Keratinocyte (primary cell): ENCODE results near the gene RORB. TPM values are rescaled to one million over a fixed set of nuclear protein-coding genes. Genes with fewer than 3 reads are reported as not detected.

Source experiments
- DNase-seq: peaks from one replicate; pipeline ENCODE4 v3.0.0-alpha.2; 2011; ENCODE audit warnings: low read depth, missing footprints, low spot score
- FAIRE-seq: peaks from 2 replicates; lab custom pipeline; 2011; peaks lifted over from hg19 to GRCh38; lab: Jason Lieb, UNC
- H2AFZ ChIP-seq: 2 replicates; pipeline ENCODE4 v1.6.0; 2012; ENCODE audit warnings: low read length, control low read depth, inconsistent platforms; ENCODE audit not compliant: control insufficient read depth
- H3K27ac ChIP-seq: 2 replicates; pipeline ENCODE4 v1.5.1; 2011; ENCODE audit warnings: low read length; ENCODE audit not compliant: control insufficient read depth, insufficient read depth
- H3K27me3 ChIP-seq: 3 replicates; pipeline ENCODE4 v1.6.0; 2011; ENCODE audit warnings: low read length; ENCODE audit not compliant: control insufficient read depth, insufficient read depth; ENCODE audit errors: extremely low read depth
- H3K36me3 ChIP-seq, 2 experiments: 2 replicates in 1 of 2; 3 replicates in 1 of 2; pipeline ENCODE4 v1.5.1; 2011; ENCODE audit warnings: low read length in 2 of 2, mild to moderate bottlenecking in 1 of 2; ENCODE audit not compliant: control insufficient read depth in 2 of 2, insufficient read depth in 2 of 2; ENCODE audit errors: extremely low read depth in 1 of 2
- H3K4me1 ChIP-seq: 3 replicates; pipeline ENCODE4 v1.5.1; 2011; ENCODE audit warnings: low read length; ENCODE audit not compliant: control insufficient read depth, insufficient read depth; ENCODE audit errors: extremely low read depth
- H3K4me2 ChIP-seq: 3 replicates; pipeline ENCODE4 v1.6.0; 2011; ENCODE audit warnings: low read depth, low read length; ENCODE audit not compliant: control insufficient read depth, insufficient read depth; ENCODE audit errors: extremely low read depth
- H3K4me3 ChIP-seq, 3 experiments: fragments of 200-600 bp in 1 of 3; sonication (generic) in 1 of 3; 2 replicates in 2 of 3; 3 replicates in 1 of 3; pipeline ENCODE4 v1.5.1; 2011 to 2016; ENCODE audit warnings: low read length in 3 of 3, mild to moderate bottlenecking in 3 of 3, control low read depth in 2 of 3, inconsistent platforms in 1 of 3, low read depth in 1 of 3, mixed read lengths in 1 of 3, mixed run types in 1 of 3, moderate library complexity in 1 of 3; ENCODE audit not compliant: control insufficient read depth in 2 of 3, insufficient read depth in 2 of 3; ENCODE audit errors: extremely low read depth in 1 of 3
- H3K79me2 ChIP-seq: 2 replicates; pipeline ENCODE4 v1.6.0; 2012; ENCODE audit warnings: low read length; ENCODE audit not compliant: control insufficient read depth, insufficient read depth
- H3K9ac ChIP-seq: 3 replicates; pipeline ENCODE4 v1.6.0; 2011; ENCODE audit warnings: low read length; ENCODE audit not compliant: control insufficient read depth, insufficient read depth; ENCODE audit errors: extremely low read depth
- H3K9me1 ChIP-seq: 3 replicates; pipeline ENCODE4 v1.6.0; 2011; ENCODE audit warnings: low read length; ENCODE audit not compliant: control insufficient read depth, insufficient read depth; ENCODE audit errors: extremely low read depth
- H3K9me3 ChIP-seq: 2 replicates; pipeline ENCODE4 v1.5.1; 2012; ENCODE audit warnings: low read depth, low read length; ENCODE audit not compliant: control insufficient read depth
- H4K20me1 ChIP-seq: 3 replicates; pipeline ENCODE4 v1.6.0; 2011; ENCODE audit warnings: low read length; ENCODE audit not compliant: control insufficient read depth, insufficient read depth; ENCODE audit errors: extremely low read depth
- EZH2 ChIP-seq: IDR thresholded peaks from one replicate; pipeline ENCODE4 v1.6.1; 2012; ENCODE audit warnings: inconsistent platforms, mild to moderate bottlenecking, low read length, moderate library complexity
- dilution Hi-C: fragments of 300-500 bp; cut with MboI; formaldehyde crosslinking; loops from one replicate; pipeline ENCODE4 v1.7.0; 2020; ENCODE audit warnings: low sequenced_read_pairs; ENCODE audit not compliant: extremely low pct_ligation_motif_present
- polyA plus RNA-seq, 5 experiments: library from polyadenylated mRNA; depleted of rRNA in 3 of 5; stranded (reverse) in 3 of 5; stranded (forward) in 1 of 5; unstranded in 1 of 5; fragments of >200 nt; gene quantifications; 1 replicate in 1 of 5; 2 replicates in 3 of 5; 3 replicates in 1 of 5; pipeline versions ENCODE4 v1.2.1 to v1.2.3, GENCODE V29; 2011 to 2012; ENCODE audit warnings: missing spikeins in 2 of 5, low read depth in 1 of 5, low replicate concordance in 1 of 5
- TF ChIP-seq, protein P1 (sequence below), 3 experiments: IDR thresholded peaks in 1 of 3; conservative IDR thresholded peaks in 1 of 3; optimal IDR thresholded peaks in 1 of 3; 2 replicates in 2 of 3; 3 replicates in 1 of 3; pipeline versions ENCODE3 to v1.5.1; 2011; ENCODE audit warnings: low read length in 3 of 3, mild to moderate bottlenecking in 3 of 3, moderate library complexity in 2 of 3, control low read depth in 1 of 3, inconsistent platforms in 1 of 3; ENCODE audit not compliant: insufficient read depth in 2 of 3; ENCODE audit errors: extremely low read depth in 1 of 3

RORB gene
- polyA plus RNA-seq, 1 donor (not counting 4 experiments of a cell fraction or from before 2014, with no cell fraction given), result not detected

DNA sequence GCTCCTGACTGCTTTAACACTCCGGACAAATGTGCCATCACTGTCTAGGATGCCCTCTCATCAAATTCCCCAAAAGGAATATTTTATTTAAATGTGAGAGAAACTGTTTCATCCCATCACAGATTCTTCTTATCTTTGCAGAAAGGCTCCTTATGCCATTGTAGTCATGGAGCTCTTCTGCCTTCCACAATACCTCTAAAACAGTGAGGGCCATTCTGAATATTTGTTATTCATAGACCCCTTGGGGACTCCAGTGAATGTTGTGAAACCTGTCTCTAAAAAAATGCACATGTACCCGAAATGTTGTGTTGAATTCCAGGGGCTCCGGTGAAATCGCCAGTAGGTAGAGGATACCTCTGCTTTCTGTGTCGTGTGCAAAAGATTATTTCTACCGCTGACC is 176.9 kb downstream of the RORB start:
- Histone ChIP-seq H3K27ac (no peak overlapping the region), H2AFZ (no peak overlapping the region), H3K4me2 (no peak overlapping the region), H3K27me3 (no peaks in the 10 kb centered on the region), H3K79me2 (no peaks in the 10 kb centered on the region), H3K4me1 (no peaks in the 10 kb centered on the region), H3K9me3 (no peaks in the 10 kb centered on the region), H3K9ac (no peak overlapping the region), H3K4me3 (no peak overlapping the region), H3K9me1 (no peaks in the 10 kb centered on the region), H3K36me3 (no peaks in the 10 kb centered on the region), H4K20me1 (no peaks in the 10 kb centered on the region)
- DNase-seq (no peak), FAIRE-seq (no peak)
- TF ChIP-seq EZH2, result no peak
- TF ChIP-seq, protein P1, sequence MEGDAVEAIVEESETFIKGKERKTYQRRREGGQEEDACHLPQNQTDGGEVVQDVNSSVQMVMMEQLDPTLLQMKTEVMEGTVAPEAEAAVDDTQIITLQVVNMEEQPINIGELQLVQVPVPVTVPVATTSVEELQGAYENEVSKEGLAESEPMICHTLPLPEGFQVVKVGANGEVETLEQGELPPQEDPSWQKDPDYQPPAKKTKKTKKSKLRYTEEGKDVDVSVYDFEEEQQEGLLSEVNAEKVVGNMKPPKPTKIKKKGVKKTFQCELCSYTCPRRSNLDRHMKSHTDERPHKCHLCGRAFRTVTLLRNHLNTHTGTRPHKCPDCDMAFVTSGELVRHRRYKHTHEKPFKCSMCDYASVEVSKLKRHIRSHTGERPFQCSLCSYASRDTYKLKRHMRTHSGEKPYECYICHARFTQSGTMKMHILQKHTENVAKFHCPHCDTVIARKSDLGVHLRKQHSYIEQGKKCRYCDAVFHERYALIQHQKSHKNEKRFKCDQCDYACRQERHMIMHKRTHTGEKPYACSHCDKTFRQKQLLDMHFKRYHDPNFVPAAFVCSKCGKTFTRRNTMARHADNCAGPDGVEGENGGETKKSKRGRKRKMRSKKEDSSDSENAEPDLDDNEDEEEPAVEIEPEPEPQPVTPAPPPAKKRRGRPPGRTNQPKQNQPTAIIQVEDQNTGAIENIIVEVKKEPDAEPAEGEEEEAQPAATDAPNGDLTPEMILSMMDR (optimal IDR thresholded peaks at IDR 0.05 in 1 of 3, IDR thresholded peaks at IDR 0.05 in 1 of 3, conservative IDR thresholded peaks at IDR 0.05 in 1 of 3; ENCODE audit: extremely low read depth in 1 of 3, insufficient read depth in 2 of 3, low read length in 3 of 3), result no peak
- dilution Hi-C loops, result no loop called here

DNA sequence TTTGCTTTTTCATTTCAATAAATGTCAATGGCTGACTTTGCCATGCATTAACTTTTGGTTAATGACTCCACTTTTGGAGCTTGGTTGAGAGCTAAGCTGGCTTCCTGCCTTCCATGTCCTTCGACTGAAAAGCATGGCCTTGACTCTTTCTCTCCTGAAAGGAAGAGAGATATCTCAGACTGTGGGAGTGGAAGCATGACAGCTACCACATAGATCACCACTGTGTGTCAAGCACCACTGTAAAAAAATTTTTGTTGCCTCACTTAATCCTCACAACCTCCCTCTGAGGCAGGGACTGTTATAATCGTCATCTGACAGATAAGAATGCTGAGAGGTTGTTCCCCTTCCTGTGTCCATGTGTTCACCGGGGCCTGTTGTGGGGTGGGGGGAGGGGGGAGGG is 184.8 kb downstream of the RORB start:
- H2AFZ ChIP-seq, result no peak overlapping the region
- DNase-seq (no peak), FAIRE-seq (no peak)
- no peak overlapping the region for H3K4me2 ChIP-seq
- dilution Hi-C loops, result no loop called here
- H3K4me1 ChIP-seq, result no peaks in the 10 kb centered on the region
- H4K20me1 ChIP-seq, result no peaks in the 10 kb centered on the region
- no peaks in the 10 kb centered on the region for H3K79me2 ChIP-seq
- TF ChIP-seq, protein P1 (optimal IDR thresholded peaks at IDR 0.05 in 1 of 3, IDR thresholded peaks at IDR 0.05 in 1 of 3, conservative IDR thresholded peaks at IDR 0.05 in 1 of 3; ENCODE audit: extremely low read depth in 1 of 3, insufficient read depth in 2 of 3, low read length in 3 of 3), result no peak
- no peak for TF ChIP-seq EZH2
- H3K4me3 ChIP-seq, result no peak overlapping the region
- no peak overlapping the region for H3K9ac ChIP-seq
- no peaks in the 10 kb centered on the region for H3K27me3 ChIP-seq
- H3K9me3 ChIP-seq, result no peaks in the 10 kb centered on the region
- no peaks in the 10 kb centered on the region for H3K9me1 ChIP-seq
- no peaks in the 10 kb centered on the region for H3K36me3 ChIP-seq
- no peak overlapping the region for H3K27ac ChIP-seq
